ENCODE results near the gene PPP1R8. TPM values are rescaled to one million over a fixed set of nuclear protein-coding genes. Genes with fewer than 3 reads are reported as not detected.
"Not testable (repeated sequence)": the region's sequence is repeated elsewhere in the genome, so short reads cannot be mapped to it uniquely, and the experiment has no call there.

PPP1R8 gene
- total RNA-seq, 2 donors from 2014 or later = 19.6 to 21.4 TPM

DNA sequence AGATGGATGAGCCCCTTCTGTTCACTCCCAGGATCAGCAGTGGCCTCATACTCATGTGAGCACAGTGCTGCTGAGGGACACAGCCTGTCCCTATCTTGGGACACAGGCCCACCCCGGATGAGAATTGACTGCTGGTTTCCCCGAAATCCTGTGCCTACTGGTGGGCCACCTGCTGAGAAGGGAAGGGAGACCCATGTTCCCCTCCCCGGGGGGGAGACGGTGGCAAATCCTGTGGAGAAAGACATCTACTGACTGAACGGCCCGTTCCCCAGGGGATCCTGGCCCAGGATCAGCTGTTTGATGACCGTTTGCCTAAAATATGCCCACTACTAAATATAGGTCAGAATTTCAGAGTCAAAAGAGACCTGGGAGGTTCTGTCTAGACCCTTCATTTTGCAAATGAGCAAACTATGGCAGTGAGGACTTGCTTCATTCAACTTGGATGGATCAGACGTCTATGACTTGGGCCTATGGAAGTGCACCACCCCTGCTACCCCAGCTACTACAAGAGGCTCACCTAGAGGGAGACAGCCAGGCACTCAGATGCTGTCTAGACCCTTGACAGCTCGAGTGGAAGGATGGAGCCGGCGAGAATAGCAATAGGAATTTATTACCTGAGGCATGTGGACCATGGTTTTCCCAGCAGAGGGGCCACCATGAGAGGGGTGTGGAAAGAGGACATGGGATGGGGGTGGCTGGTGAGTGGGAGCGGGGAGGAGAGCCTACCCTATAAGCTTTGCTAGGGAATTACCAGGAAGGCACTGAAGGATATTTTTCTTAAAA is 26.2 kb downstream of the PPP1R8 start:
- H3K36me3 Mint-ChIP-seq (ENCODE audit: low read depth) = no peaks in the 10 kb centered on the region
- ATAC-seq = no peak
- no peak overlapping the region for H3K27ac Mint-ChIP-seq
- no peaks in the 10 kb centered on the region for H3K27me3 Mint-ChIP-seq
- H3K4me1 Mint-ChIP-seq = peaks cover 13% of the 10 kb centered on the region
- H3K4me3 Mint-ChIP-seq = no peak overlapping the region
- H3K9me3 ChIP-seq (ENCODE audit: control insufficient read depth, low read length, poor library complexity, severe bottlenecking) = no peaks in the 10 kb centered on the region
- no peak for DNase-seq

- not testable (repeated sequence) for H3K9me3 ChIP-seq (ENCODE audit: control insufficient read depth, low read length, poor library complexity, severe bottlenecking); H3K4me3 Mint-ChIP-seq; DNase-seq; H3K36me3 Mint-ChIP-seq (ENCODE audit: low read depth); H3K27me3 Mint-ChIP-seq; ATAC-seq
- H3K4me1 Mint-ChIP-seq = peaks cover 16% of the 10 kb centered on the region
- H3K27ac Mint-ChIP-seq = peak overlapping the region; percentile 41
Measured at GRCh38 chr1:27857552-27857951, 27.0 kb downstream of the PPP1R8 start.

GRCh38 chr1:27858072-27858948 is 27.7 kb downstream of the PPP1R8 start:
- peak overlapping the region; percentile 41 for H3K27ac Mint-ChIP-seq
- DNase-seq = peak; percentile 66 to 83 (median 69)

DNA sequence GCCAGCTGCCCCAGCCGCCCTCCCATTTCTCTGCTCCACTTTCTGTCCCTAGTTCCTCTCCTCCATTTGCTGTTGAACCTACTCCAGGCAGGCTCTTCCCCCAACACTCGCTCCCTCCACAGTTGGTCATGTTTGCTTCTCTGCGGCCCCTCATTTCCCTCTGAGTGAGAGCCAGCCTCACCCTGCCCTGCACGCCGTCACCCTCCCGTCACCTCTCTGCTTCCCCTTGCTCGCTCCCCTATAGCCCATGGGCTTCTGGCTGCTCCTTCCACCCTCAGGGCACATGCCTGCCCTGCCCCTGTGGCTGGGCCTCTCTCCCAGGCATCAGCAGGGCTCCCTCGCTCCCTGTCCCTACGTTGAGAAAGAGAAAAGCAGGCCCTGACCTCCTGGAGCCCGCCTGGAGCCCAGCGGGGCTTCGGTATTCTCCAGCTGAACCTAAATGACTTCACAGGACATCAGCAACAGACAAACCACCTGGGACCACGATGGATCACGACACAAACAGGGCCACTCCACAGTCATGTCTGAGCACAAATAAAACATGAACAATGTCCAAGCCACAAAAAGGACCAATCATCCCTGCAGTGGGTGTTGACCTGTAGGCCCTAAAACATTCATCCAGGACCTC is 28.5 kb downstream of the PPP1R8 start:
- no peak for ATAC-seq
- peaks cover 27% of the 10 kb centered on the region for H3K4me1 Mint-ChIP-seq
- H3K4me3 Mint-ChIP-seq = no peak overlapping the region
- no peaks in the 10 kb centered on the region for H3K27me3 Mint-ChIP-seq
- H3K27ac Mint-ChIP-seq = no peak overlapping the region
- DNase-seq = no peak
- no peaks in the 10 kb centered on the region for H3K9me3 ChIP-seq (ENCODE audit: control insufficient read depth, low read length, poor library complexity, severe bottlenecking)
- H3K36me3 Mint-ChIP-seq (ENCODE audit: low read depth) = no peaks in the 10 kb centered on the region

More at GRCh38 chr1:27858072-27858948, 27.7 kb downstream of the PPP1R8 start:
- Mint-ChIP-seq H3K4me3 (no peak overlapping the region), H3K27me3 (no peaks in the 10 kb centered on the region), H3K36me3 (ENCODE audit: low read depth) (no peaks in the 10 kb centered on the region), H3K4me1 (peaks cover 23% of the 10 kb centered on the region)
- ATAC-seq = peak; percentile 98
- H3K9me3 ChIP-seq (ENCODE audit: control insufficient read depth, low read length, poor library complexity, severe bottlenecking) = no peaks in the 10 kb centered on the region

- Mint-ChIP-seq H3K4me3 (no peak overlapping the region), H3K27me3 (no peaks in the 10 kb centered on the region), H3K4me1 (peaks cover 32% of the 10 kb centered on the region), H3K36me3 (ENCODE audit: low read depth) (no peaks in the 10 kb centered on the region), H3K27ac (peak overlapping the region; percentile 79)
- no peaks in the 10 kb centered on the region for H3K9me3 ChIP-seq (ENCODE audit: control insufficient read depth, low read length, poor library complexity, severe bottlenecking)
- DNase-seq (no peak), ATAC-seq (no peak)
Measured at GRCh38 chr1:27861436-27861835, 30.9 kb downstream of the PPP1R8 start.

GRCh38 chr1:27862004-27862403 is 31.4 kb downstream of the PPP1R8 start:
- H3K27me3 Mint-ChIP-seq = no peaks in the 10 kb centered on the region
- DNase-seq = no peak
- no peaks in the 10 kb centered on the region for H3K36me3 Mint-ChIP-seq (ENCODE audit: low read depth)
- no peaks in the 10 kb centered on the region for H3K9me3 ChIP-seq (ENCODE audit: control insufficient read depth, low read length, poor library complexity, severe bottlenecking)
- no peak for ATAC-seq
- H3K4me3 Mint-ChIP-seq = peak overlapping the region; percentile 63
- peaks cover 33% of the 10 kb centered on the region for H3K4me1 Mint-ChIP-seq
- no peak overlapping the region for H3K27ac Mint-ChIP-seq

GRCh38 chr1:27862671-27863537 is 32.3 kb downstream of the PPP1R8 start:
- ATAC-seq = peak; percentile 37
- peak overlapping the region; percentile 96 for H3K27ac Mint-ChIP-seq

DNA sequence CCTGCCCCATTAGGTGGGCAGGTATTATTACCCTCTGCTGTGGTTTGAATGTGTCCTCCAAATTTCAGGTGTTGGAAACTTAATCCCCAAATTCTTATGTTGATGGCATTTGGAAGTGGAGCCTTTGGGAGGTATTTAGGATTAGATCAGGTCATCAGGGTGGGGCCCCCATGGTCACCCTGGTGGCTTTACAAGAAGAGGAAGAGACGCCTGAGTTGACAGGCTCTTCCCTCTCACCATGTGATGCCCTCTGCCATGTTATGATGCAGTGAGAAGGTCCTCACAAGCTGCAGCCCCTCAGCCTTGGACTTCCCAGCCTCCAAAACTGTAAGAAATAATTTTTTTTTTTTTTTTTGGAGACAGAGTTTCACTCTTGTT is 32.9 kb downstream of the PPP1R8 start:
- H3K9me3 ChIP-seq (ENCODE audit: control insufficient read depth, low read length, poor library complexity, severe bottlenecking) = no peaks in the 10 kb centered on the region
- peak overlapping the region; percentile 75 for H3K4me3 Mint-ChIP-seq
- peaks cover 33% of the 10 kb centered on the region for H3K4me1 Mint-ChIP-seq
- no peaks in the 10 kb centered on the region for H3K36me3 Mint-ChIP-seq (ENCODE audit: low read depth)
- ATAC-seq (peak; percentile 27), DNase-seq (no peak)
- peak overlapping the region; percentile 96 for H3K27ac Mint-ChIP-seq
- H3K27me3 Mint-ChIP-seq = no peaks in the 10 kb centered on the region

More at GRCh38 chr1:27862671-27863537, 32.3 kb downstream of the PPP1R8 start:
- no peaks in the 10 kb centered on the region for H3K9me3 ChIP-seq (ENCODE audit: control insufficient read depth, low read length, poor library complexity, severe bottlenecking)
- Mint-ChIP-seq H3K27me3 (no peaks in the 10 kb centered on the region), H3K36me3 (ENCODE audit: low read depth) (no peaks in the 10 kb centered on the region), H3K4me3 (peak overlapping the region; percentile 75), H3K4me1 (peaks cover 34% of the 10 kb centered on the region)
- no peak for DNase-seq

GRCh38 chr1:27864264-27864895 is 33.8 kb downstream of the PPP1R8 start:
- DNase-seq (no peak), ATAC-seq (peak; percentile 72)
- Mint-ChIP-seq H3K27ac (peak overlapping the region; percentile 96), H3K36me3 (ENCODE audit: low read depth) (no peaks in the 10 kb centered on the region), H3K4me3 (peak overlapping the region; percentile 62), H3K4me1 (peaks cover 35% of the 10 kb centered on the region), H3K27me3 (no peaks in the 10 kb centered on the region)
- H3K9me3 ChIP-seq (ENCODE audit: control insufficient read depth, low read length, poor library complexity, severe bottlenecking) = no peaks in the 10 kb centered on the region

- H3K27ac Mint-ChIP-seq = no peak overlapping the region
- ATAC-seq = no peak
- DNase-seq = no peak
- no peaks in the 10 kb centered on the region for H3K36me3 Mint-ChIP-seq (ENCODE audit: low read depth)
- peaks cover 36% of the 10 kb centered on the region for H3K4me1 Mint-ChIP-seq
- no peaks in the 10 kb centered on the region for H3K27me3 Mint-ChIP-seq
- H3K9me3 ChIP-seq (ENCODE audit: control insufficient read depth, low read length, poor library complexity, severe bottlenecking) = no peaks in the 10 kb centered on the region
- peak overlapping the region; percentile 25 for H3K4me3 Mint-ChIP-seq
Measured at GRCh38 chr1:27865821-27866220, 35.2 kb downstream of the PPP1R8 start.

- no peak for DNase-seq
- no peaks in the 10 kb centered on the region for H3K9me3 ChIP-seq (ENCODE audit: control insufficient read depth, low read length, poor library complexity, severe bottlenecking)
- H3K27me3 Mint-ChIP-seq = no peaks in the 10 kb centered on the region
- peak overlapping the region; percentile 94 for H3K27ac Mint-ChIP-seq
- H3K36me3 Mint-ChIP-seq (ENCODE audit: low read depth) = peaks cover 4% of the 10 kb centered on the region
- peak overlapping the region; percentile 85 for H3K4me3 Mint-ChIP-seq
- H3K4me1 Mint-ChIP-seq = peaks cover 31% of the 10 kb centered on the region
- no peak for ATAC-seq
Measured at GRCh38 chr1:27868556-27868931, 38.0 kb downstream of the PPP1R8 start.
